NCI-H2196 (cell line): ENCODE results near the gene CST7.
"Not testable (repeated sequence)": the region's sequence is repeated elsewhere in the genome, so short reads cannot be mapped to it uniquely, and the experiment has no call there.

Experiments used
- DNase-seq: peaks from one replicate; lab custom pipeline; 2025; ENCODE audit not compliant: unreplicated experiment; lab: John Stamatoyannopoulos, UW

Gene CST7

DNA sequence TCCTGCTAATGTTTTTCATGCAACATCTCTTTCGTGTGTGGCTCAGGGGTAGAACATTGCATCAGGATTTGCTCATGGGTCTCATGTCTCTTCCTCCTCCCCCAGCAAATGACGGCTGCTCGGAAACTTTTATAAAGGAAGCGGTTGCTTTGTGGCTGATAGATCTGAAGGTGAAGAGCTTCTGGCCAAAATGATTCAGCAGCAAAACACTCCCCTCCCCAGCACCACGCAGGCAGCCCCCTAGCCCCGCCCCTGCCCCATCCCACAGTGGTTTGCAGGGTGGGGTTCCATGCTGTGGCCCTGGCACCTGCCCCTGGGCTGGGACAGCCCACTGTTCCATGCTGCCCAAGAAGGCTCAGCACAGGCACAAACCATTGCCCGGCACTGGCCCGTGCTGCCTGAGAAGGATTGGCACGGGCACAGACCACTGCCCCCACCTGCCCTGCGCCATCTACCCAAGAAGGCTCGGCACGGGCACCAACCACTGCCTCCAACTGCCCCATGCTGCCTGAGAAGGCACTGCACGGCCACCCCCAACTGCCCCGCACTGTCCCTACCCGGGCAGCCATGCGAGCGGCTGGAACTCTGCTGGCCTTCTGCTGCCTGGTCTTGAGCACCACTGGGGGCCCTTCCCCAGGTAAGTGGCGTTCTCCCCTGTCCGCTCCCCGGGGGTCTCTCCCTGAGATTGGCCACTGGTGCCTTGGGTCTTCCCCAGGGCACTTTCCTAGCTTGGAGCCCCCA is at the start of gene CST7:
Gene CST7 (plus strand): TSS at position 331 of the 741 bp plus-strand sequence. CDS start 237 bp downstream, at position 568.
- no peak for DNase-seq

DNA sequence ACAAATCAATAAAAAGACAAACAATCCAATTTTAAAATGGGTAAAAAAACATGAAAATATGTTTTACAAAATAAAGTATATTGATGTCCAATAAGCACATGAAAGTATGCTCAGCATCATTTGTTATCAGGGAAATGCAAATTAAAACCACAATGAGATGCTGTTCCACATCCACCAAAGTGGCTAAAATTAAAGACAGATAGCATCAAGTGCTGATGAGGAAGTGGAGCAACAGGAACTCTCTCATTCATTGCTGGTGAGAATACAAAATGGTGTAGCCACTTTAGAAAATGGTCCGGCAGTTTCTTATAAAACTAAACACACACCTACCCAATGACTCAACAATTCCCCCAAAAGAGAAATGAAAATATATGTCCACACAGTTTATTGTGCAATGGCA is 42.3 kb upstream of the CST7 start:
- DNase-seq, result no peak

- no peak for DNase-seq
These were observed 40.4 kb upstream of the CST7 start for GRCh38 chr20:24908642-24909041.

GRCh38 chr20:24909086-24909780 is 39.8 kb upstream of the CST7 start:
- no peak for DNase-seq

DNA sequence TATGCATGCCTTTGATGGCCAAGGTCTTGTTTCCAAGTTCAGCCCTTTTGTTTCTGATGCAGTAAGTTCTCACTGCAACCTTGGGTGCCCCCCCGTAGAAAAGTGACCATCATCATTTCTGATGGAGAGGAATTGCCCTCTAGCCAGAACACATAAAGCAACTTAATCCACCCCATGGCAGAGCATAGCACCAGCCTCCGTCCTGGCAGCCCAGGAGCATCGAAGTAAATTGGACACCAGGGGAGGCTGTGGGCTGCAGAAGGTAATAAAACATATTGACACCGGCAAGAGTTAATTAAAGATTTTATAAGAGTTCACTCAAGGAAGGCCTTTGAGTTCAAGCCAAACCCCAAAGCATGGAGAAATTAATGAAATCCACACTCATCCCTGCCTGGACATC is 39.2 kb upstream of the CST7 start:
- DNase-seq, result no peak

GRCh38 chr20:24910461-24910860 is 38.6 kb upstream of the CST7 start:
- no peak for DNase-seq

DNA sequence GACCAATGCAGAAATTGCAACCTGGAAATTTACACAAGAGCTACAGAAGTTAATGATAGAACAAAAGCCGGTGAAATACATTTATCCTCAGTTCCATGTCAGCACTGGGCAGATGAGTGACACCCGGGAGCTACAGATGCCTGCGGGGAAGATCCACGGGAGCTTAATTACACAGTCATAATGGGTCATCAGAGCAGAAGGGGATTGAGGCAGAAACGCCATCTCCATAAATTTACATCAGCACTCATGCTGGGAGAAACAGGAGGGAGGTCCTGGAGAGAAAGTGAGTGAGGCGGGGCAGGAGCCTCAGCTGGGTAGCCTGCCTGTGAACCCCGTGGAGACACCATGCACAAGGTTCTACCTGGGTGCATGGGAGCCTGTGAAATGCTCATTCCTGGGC is 37.6 kb upstream of the CST7 start:
- DNase-seq, result no peak

- no peak for DNase-seq
These were observed 36.5 kb upstream of the CST7 start for GRCh38 chr20:24912397-24913075.

- DNase-seq, result no peak
These were observed 35.9 kb upstream of the CST7 start for GRCh38 chr20:24913076-24913628.

GRCh38 chr20:24914388-24915241 is 34.5 kb upstream of the CST7 start:
- DNase-seq, result no peak

GRCh38 chr20:24915440-24915839 is 33.6 kb upstream of the CST7 start:
- no peak for DNase-seq

DNA sequence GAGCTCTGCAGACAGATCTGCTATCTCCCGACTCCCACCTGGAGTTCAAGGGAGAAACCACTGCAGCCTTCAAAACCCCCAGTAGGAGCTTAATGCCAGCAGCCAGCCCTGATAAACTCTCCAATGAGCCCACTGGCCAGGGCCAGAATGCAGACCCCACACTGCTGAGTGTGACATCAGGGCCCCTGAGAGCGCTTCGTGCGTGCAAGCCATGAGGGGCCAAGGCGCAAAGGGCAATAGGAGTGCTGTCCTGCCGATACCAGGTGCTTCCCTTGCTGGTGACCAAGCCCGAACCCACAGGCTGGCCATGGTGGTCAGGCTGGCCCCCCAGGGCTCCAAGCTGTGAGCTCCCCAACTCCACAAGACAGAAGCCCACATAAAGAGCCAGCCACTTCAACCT is 33.2 kb upstream of the CST7 start:
- no peak for DNase-seq

GRCh38 chr20:24916412-24916811 is 32.7 kb upstream of the CST7 start:
- no peak for DNase-seq

DNA sequence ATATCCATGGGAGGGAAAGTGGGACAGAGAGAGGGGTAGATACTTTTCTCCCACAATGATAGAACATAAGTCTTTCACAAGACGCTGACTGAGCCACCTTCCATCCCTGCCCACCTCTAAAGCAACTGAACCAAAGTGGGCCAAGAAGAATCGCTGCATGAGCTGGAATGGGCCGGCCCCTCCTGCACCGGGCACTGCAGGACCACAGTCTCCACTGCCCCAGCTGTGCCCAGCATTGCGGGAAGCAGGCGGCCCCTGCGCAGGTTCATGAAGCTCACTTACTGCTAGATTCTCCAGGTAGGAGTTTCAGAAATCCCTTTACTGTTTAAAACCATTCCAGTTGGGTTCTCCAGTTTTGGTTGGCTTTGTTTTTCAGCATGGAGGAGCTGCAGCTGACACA is 32.0 kb upstream of the CST7 start:
- DNase-seq, result no peak

DNA sequence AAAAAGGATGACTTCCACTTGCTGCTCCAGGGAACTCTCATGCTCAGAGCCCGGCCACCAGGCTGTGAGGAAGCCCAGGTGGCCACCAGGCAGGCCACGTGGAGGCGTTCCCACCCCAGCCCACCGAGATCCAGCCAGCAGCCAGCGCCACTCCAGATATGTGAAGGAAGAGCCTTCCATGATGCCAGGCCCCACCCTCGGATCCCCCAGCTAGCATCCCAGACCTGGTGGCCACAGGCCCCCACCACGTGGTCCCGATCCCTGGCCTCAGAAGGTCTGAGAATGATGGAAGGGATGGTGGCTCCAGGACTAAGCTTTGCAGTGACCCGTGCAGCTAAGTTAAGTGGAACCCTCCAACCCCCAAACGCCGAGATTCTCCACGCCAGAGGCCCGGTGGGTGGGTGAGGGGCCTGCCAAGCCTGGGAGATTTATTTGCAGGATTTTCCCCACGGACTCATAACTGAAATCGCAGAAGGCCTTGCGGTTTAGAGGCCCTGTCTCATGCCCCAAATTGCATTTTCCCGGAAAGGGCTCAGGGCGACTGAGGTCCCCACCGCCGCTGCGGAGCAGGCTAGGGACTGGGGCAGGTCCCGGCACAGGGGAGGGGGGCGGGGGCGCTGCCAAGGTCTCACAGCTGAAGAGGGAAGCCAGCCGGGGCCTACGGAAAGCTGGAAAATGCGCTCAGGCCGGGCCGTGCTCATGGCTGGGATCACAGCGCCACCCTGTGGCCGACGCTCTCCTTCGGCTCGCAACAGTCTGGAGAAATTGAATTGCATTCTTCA is 31.1 kb upstream of the CST7 start:
- DNase-seq, result peak; percentile 87

GRCh38 chr20:24918579-24919566 is 30.2 kb upstream of the CST7 start:
- DNase-seq, result peak; percentile 8

DNA sequence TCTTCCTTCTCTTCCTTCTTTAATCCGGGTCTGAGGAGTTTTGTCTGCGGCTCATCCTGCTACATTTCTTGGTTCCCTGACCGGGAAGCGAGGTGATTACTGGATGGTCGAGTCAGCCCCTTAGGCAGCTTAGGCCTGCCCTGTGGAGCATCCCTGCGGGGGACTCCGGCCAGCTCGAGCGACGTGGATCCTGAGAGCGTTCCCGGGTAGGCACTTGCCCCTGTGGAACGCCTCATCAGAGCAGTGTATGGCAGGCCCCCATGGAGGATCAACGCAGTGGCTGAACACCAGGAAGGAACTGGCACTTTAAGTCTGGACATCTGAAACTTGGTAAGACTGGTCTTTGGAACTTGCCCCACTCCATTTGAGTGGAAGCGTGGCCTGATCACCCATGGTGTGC is 29.4 kb upstream of the CST7 start:
- DNase-seq, result not testable (repeated sequence)

DNA sequence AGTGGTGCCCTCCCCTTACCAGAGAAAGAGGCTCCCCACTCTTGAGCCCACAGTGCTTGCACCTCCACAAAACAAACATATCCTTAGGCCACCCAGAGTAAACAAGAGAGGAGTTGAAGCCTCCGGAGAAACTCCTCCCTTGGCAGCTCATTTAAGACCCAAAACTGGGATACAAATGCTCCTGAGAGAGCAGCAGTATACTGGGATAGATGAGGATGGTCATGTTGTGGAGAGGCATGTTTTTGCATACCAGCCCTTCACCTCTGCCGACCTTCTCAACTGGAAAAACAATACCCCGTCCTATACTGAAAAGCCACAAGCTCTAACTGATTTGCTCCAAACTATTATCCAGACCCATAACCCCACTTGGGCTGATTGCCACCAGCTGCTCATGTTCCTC is 28.4 kb upstream of the CST7 start:
- DNase-seq, result not testable (repeated sequence)

- not testable (repeated sequence) for DNase-seq
These were observed 19.8 kb upstream of the CST7 start for GRCh38 chr20:24929259-24929658.
